Progenitor cell of endocrine pancreas (in vitro differentiated cells): ENCODE measurements around the gene GPR55. TPM values are rescaled to one million over a fixed set of nuclear protein-coding genes. Genes with fewer than 3 reads are reported as not detected.
"Not testable (repeated sequence)": the region's sequence is repeated elsewhere in the genome, so short reads cannot be mapped to it uniquely, and the experiment has no call there.

ENCODE experiments used
- DNase-seq: peaks from one replicate; pipeline ENCODE4 v3.0.0; 2021; ENCODE audit warnings: low spot score; ENCODE audit not compliant: unreplicated experiment
- H3K27ac Mint-ChIP-seq: 2 replicates; pipeline ENCODE4 v1.8.0; 2021; ENCODE audit warnings: mild to moderate bottlenecking, moderate library complexity, mixed read lengths
- H3K27me3 Mint-ChIP-seq: 2 replicates; pipeline ENCODE4 v1.8.0; 2021; ENCODE audit warnings: mixed read lengths
- H3K36me3 Mint-ChIP-seq: 2 replicates; pipeline ENCODE4 v1.8.0; 2022; ENCODE audit warnings: mixed read lengths; ENCODE audit not compliant: insufficient read depth
- H3K4me1 Mint-ChIP-seq: 2 replicates; pipeline ENCODE4 v1.8.0; 2021; ENCODE audit warnings: low read depth, mixed read lengths
- H3K4me3 Mint-ChIP-seq: 2 replicates; pipeline ENCODE4 v1.8.0; 2021; ENCODE audit warnings: low read depth, mild to moderate bottlenecking, moderate library complexity, mixed read lengths
- H3K9me3 Mint-ChIP-seq: 2 replicates; pipeline ENCODE4 v1.8.0; 2021; ENCODE audit warnings: low read depth, mixed read lengths
- total RNA-seq: library from RNA; stranded (reverse); gene quantifications from 2 replicates; pipeline ENCODE4 v1.2.1, GENCODE V29; 2021
- TF ChIP-seq, protein P1 (sequence below): fragments of 200-600 bp; sonication (generic); IDR thresholded peaks from one replicate; pipeline ENCODE4 v1.5.0; 2021; ENCODE audit warnings: antibody characterized with exemption, mild to moderate bottlenecking; ENCODE audit not compliant: unreplicated experiment

GPR55 gene
- total RNA-seq, 1 donor from 2014 or later: not detected

DNA sequence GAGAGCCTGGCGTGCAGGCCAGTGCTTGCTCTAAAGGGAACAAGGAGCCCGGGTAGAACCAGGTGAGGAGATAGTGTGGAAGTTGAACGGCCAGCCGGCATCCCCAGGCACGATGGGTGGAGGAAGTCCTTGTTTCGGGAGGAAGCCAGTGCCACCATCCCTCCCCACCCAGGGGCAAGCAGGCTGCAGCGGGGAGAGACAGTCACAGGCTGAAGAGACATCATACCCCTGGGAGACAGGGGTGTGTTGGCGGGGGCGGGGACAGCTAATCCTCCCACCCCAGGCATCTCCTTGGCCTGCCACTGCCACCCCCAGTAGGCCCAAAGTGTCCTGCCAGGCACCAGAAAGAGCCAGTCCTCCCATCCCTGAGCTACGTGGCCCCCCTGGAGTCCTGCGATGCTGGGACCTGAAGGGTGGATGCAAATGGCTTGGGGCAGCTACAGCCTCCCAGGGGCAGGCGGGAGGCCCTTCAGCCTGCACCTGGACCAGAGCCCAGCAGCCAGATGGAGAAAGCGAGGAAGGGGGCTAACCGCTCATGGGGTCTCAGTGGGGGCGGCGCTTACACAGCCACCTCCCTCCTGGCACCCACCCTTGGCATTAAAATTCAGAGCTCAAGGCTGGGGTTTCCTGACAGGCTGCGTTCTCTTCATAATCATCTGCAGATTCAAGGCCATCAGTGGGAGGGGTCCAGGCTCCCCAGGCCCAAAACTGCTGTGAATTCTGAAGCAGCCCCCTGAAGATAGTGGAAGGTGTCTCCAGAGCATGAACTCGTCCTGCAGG is 14.8 kb upstream of the GPR55 start:
- H3K9me3 Mint-ChIP-seq: peaks cover 6% of the 10 kb centered on the region
- H3K27me3 Mint-ChIP-seq: peaks cover 6% of the 10 kb centered on the region
- no peaks in the 10 kb centered on the region for H3K36me3 Mint-ChIP-seq
- TF ChIP-seq, protein P1, sequence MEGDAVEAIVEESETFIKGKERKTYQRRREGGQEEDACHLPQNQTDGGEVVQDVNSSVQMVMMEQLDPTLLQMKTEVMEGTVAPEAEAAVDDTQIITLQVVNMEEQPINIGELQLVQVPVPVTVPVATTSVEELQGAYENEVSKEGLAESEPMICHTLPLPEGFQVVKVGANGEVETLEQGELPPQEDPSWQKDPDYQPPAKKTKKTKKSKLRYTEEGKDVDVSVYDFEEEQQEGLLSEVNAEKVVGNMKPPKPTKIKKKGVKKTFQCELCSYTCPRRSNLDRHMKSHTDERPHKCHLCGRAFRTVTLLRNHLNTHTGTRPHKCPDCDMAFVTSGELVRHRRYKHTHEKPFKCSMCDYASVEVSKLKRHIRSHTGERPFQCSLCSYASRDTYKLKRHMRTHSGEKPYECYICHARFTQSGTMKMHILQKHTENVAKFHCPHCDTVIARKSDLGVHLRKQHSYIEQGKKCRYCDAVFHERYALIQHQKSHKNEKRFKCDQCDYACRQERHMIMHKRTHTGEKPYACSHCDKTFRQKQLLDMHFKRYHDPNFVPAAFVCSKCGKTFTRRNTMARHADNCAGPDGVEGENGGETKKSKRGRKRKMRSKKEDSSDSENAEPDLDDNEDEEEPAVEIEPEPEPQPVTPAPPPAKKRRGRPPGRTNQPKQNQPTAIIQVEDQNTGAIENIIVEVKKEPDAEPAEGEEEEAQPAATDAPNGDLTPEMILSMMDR: no peak
- no peak for DNase-seq
- H3K27ac Mint-ChIP-seq: no peak overlapping the region
- no peaks in the 10 kb centered on the region for H3K4me1 Mint-ChIP-seq
- no peak overlapping the region for H3K4me3 Mint-ChIP-seq

DNA sequence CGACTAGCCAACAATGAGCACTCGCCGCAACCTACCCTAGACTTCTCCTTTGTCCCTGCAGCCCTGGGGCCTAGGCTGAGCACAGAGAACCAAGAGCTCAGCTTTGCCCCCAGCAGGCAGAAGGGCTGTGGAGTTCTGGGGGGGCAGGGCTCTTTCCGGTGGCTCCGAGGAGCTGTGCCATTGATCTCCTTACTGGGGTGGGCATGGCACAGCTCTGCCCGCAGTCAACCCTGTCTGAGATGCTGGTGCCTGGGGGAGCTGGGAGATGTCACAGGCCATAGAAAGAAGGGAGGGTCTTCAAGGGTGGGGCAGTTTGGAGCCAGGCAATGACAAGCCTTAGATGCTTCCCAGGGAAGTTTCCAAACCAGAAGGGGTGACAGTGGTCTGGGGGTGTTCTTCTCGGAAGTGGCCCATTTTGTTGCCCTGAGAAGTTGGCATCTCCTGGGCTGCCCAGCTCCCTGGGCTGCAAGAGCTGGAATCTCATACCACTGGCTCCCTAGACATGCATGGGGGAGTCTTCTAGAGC is 14.1 kb upstream of the GPR55 start:
- no peaks in the 10 kb centered on the region for H3K4me1 Mint-ChIP-seq
- H3K36me3 Mint-ChIP-seq: no peaks in the 10 kb centered on the region
- TF ChIP-seq, protein P1: no peak
- H3K4me3 Mint-ChIP-seq: no peak overlapping the region
- H3K27me3 Mint-ChIP-seq: peaks cover 6% of the 10 kb centered on the region
- H3K27ac Mint-ChIP-seq: no peak overlapping the region
- no peak for DNase-seq
- peaks cover 6% of the 10 kb centered on the region for H3K9me3 Mint-ChIP-seq

DNA sequence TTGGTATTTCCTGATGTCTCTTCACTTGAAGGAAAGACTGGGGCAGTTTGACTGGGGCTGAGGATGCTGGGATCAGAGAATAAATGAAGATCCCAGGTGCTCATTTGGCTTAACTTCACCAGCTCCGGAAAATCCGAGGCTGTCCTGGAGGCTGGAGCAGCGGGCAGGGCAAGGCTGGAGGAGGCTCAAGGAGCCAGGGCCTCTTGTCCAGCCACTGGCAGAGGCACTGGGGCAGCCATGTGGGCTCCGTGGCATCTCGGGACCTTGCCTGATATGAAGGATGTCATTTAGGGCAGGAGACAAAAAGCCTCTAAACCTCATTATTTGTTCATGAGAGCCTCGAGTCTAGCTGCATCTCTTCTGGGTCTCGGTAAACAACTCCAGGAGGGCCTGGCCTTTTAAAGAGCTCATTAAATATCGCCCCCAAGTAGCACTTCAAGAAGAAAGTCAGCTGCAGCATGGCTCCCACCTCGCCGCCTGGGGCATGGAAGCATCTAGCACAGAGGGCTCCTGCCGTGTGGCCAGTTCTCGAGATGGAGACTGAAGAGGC is 13.5 kb upstream of the GPR55 start:
- DNase-seq: no peak
- H3K27me3 Mint-ChIP-seq: peaks cover 4% of the 10 kb centered on the region
- TF ChIP-seq, protein P1: no peak

DNA sequence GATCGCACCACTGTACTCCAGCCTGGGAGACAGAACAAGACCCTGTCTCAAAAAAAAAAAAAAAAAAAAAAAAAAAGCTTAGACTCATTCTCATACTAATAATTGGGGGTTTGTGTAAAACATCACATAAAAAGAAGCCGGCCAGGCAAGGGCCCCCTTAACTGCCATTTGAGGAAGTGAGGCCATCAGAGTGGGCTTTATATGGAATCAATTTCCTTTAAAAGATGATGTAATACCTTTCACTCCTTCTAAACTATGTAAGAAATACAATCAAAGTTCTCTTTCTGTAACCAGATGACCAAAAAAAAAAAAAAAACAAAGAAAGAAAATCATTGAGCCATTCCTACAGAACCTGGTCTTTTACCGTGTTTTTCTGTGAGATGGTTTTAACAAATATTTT is 13.1 kb upstream of the GPR55 start:
- TF ChIP-seq, protein P1: no peak
- Mint-ChIP-seq H3K4me1 (no peaks in the 10 kb centered on the region), H3K36me3 (no peaks in the 10 kb centered on the region), H3K27me3 (peaks cover 2% of the 10 kb centered on the region), H3K4me3 (no peak overlapping the region), H3K27ac (no peak overlapping the region), H3K9me3 (peaks cover 6% of the 10 kb centered on the region)
- DNase-seq: no peak

More for the DNA sequence above, 13.5 kb upstream of the GPR55 start:
- no peak overlapping the region for H3K27ac Mint-ChIP-seq
- H3K9me3 Mint-ChIP-seq: peaks cover 6% of the 10 kb centered on the region
- H3K36me3 Mint-ChIP-seq: no peaks in the 10 kb centered on the region
- H3K4me1 Mint-ChIP-seq: no peaks in the 10 kb centered on the region
- no peak overlapping the region for H3K4me3 Mint-ChIP-seq

DNA sequence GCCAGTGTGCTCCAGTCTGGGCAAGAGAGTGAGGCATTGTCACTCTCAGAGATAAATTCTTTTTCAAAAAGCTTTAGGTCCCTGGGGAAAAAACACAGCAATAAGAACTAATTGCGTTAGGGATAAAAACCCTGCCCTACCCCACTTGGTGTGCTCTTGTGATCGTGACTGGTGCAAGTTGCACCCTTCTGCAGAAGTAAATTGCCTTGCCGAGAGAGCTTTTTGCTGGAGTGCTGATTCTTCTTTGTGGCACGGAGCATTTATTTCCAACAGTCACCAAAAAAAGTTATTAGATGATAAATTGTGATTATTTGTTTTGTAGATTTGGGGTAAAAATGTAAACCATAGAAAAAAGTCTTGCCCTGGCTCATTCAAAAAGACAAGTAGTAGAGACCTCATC is 12.3 kb upstream of the GPR55 start:
- TF ChIP-seq, protein P1: no peak
- Mint-ChIP-seq H3K27ac (no peak overlapping the region), H3K27me3 (peaks cover 8% of the 10 kb centered on the region), H3K9me3 (peaks cover 6% of the 10 kb centered on the region), H3K4me3 (no peak overlapping the region), H3K36me3 (no peaks in the 10 kb centered on the region), H3K4me1 (no peaks in the 10 kb centered on the region)
- DNase-seq: no peak

DNA sequence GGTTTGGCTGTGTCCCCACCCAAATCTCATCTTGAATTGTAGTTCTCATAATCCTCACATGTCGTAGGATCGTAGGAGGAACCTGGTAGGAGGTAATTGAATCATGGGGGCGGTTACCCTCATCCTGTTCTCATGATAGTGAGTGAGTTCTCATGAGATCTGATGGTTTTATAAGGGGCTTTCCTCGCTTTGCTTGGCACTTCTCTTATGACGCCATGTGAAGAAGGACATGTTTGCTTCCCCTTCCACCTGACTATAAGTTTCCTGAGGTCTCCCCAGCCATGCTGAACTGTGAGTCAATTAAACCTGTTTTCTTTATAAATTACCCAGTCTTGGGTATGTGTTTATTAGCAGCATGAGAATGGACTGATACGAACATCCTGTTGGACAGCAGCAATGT is 11.2 kb upstream of the GPR55 start:
- H3K4me3 Mint-ChIP-seq, H3K4me1 Mint-ChIP-seq, H3K27ac Mint-ChIP-seq, H3K36me3 Mint-ChIP-seq, H3K27me3 Mint-ChIP-seq, DNase-seq, H3K9me3 Mint-ChIP-seq: not testable (repeated sequence)
